NCI-H345 treated with DMSO at 0.1 percent for 48 hours (cell line): Measurements from ENCODE around the gene CCNI.
"Not testable (repeated sequence)": the region's sequence is repeated elsewhere in the genome, so short reads cannot be mapped to it uniquely, and the experiment has no call there.

Experiments used
- DNase-seq: peaks from one replicate; lab custom pipeline; 2025; ENCODE audit not compliant: unreplicated experiment; lab: John Stamatoyannopoulos, UW

CCNI gene

DNA sequence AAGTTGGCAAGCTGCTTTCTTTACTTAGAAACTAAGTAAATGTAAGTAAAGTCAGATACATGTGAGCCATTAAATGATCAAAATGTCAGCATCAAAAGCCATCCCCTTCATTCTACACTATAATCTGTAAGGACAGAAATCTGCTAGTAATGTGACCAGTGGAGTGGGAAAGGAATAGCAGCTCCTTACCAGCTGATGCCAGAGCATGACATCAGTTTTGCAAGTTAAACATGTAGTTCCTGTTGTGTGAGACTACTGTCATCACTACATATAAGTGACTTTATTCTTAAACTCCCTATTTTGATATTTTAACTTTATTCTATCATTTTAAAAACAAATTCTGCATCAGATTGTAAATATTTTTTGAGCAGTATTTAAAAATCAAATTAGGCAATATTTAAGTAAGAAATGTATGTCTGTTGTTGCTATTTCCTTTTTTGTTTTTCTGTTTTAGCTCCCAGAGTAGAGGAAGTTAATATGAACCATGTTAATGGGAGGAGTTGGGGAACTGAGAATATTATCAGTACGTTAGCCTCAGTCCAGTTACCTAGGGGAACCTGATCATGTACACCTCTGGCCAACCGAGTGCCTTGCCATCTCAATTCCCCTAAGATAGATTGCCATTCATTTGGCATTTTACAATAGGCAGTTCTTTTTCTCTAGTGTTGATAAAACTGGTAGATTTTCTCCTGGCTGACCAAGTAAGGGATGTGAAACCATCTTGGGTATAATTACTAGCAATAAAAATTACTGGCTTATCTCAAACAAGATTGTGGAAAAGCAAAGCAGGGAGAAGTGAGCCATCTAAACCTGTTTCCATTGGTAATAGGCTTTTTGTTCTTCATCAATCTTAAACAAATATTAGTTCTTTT lies 34.7 kb downstream of the CCNI start:
- no peak for DNase-seq

GRCh38 chr4:77040270-77040669 lies 35.5 kb downstream of the CCNI start:
- DNase-seq = no peak

- DNase-seq = no peak
These were observed 36.0 kb downstream of the CCNI start for GRCh38 chr4:77039796-77040195.

DNA sequence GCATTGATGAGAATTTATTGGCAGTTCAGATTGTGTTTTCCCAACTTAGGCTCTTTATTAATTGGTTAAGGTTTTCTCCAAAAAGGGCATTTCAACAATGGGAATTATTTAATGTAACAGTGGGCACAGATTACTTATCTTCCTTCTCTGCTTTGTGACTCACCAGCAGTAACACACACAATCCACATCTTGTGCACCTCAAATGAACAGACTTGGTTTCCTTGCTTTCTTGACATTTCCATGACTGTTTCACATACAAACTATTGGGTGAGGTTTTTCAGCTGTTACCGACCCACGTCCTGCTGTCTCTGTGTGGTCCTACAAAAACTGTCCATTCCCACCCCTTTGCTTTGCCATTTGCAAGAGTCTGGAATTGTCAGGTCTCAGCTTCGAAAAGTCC lies 38.1 kb downstream of the CCNI start:
- no peak for DNase-seq

DNA sequence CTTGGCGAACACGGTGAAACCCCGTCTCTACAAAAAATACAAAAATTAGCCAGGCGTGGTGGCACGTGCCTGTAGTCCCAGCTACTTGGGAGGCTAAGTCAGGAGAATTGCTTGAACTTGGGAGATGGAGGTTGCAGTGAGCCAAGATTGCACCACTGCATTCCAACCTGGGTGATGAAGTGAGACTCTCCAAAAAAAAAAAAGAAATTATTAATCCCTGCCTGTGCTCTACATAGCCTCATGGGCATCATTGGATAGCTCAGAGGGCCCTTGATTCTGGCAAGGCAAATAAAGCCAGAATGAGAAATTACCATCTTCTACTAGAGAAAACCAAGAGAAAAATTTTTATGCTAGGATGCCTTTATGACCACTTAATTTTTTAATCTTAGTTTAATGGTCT lies 38.6 kb downstream of the CCNI start:
- not testable (repeated sequence) for DNase-seq

- DNase-seq = no peak
These were observed 39.6 kb downstream of the CCNI start for GRCh38 chr4:77036206-77036605.

GRCh38 chr4:77035153-77035552 lies 40.6 kb downstream of the CCNI start:
- no peak for DNase-seq

DNA sequence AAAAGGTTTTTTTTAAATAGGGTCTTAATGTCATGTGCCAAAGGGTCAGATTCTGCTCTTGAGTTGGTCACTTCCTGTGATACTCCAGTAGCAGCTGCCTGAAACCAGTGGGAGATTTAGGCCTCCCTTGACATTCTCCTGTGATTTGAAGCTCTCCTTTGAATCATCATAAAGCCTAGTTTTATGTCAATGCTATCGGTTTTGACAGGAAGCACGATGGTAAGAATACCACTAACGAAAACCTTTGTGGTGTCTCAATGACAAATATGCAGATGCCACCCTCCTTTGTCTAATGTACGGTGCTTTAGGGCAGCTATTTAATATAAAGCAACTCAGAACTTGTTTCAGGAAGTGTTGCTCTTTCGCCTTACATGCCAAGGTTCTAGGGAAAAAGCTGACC lies 44.2 kb downstream of the CCNI start:
- DNase-seq = no peak

DNA sequence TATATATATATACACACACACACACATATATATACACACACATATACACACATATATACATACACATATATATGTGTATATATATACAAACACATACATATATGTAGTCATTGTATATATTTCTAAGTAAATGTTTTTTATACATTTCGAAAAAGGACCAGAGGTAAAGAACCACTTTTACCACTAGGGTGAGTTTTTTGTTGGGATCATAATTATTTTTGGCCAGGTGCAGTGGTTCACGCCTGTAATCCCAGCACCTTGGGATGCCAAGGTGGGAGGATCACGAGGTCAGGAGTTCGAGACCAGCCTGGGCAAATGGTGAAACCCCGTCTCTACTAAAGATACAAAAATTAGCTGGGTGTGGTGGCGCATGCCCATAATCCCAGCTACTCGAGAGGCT lies 46.0 kb downstream of the CCNI start:
- DNase-seq = not testable (repeated sequence)

- DNase-seq = no peak
These were observed 47.5 kb downstream of the CCNI start for GRCh38 chr4:77028246-77028645.

DNA sequence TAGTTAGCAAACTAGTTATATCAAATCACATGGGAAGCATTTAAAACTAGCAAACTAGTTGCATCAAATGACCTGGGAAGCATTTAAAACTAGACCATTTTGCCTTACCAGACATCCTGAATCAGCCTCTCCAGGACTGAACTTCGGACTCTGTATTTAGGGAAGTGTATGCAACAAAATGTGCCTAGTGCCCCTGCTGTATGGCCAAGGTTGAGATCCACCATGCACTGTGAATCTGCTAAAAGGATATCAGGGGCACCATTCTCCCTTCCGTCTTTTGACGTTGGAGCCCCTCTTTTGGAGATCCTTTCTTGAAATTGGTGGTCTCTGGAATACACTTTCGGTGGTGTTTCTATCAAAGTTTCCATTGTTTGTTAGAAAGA lies 49.5 kb downstream of the CCNI start:
- DNase-seq = no peak

DNA sequence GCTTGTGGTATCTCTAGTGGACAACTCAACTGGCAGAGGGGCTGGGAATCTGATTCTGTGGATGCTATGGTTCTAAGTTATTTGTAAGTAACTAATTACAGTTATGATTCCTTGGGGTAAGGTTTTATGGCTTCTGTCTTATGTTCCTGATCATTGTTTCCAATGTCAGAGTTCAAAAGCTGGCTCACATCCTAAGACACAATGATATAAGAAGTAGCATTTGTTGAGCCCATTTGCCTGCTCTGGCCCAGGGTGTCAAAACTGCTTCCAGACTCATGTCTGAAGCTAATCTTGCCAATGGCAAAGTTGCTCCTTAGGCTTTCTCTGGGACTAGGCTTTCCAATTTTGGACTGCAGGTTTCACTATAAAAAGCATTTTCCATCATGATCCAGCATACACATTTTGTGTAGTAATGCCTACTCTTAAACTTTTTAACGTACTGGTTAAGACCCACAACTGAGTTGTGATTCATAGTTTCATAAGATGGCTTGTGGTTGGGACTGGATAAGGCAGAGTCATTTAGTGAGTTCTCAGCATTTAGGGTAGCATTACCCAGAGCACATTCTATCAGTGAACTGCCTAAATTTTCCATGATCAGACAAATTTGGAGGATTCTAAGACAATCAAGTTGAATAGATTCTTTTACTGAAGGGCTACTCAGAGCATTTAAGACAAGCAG lies 50.0 kb downstream of the CCNI start:
- no peak for DNase-seq

GRCh38 chr4:77023920-77024319 lies 51.9 kb downstream of the CCNI start:
- DNase-seq = no peak

DNA sequence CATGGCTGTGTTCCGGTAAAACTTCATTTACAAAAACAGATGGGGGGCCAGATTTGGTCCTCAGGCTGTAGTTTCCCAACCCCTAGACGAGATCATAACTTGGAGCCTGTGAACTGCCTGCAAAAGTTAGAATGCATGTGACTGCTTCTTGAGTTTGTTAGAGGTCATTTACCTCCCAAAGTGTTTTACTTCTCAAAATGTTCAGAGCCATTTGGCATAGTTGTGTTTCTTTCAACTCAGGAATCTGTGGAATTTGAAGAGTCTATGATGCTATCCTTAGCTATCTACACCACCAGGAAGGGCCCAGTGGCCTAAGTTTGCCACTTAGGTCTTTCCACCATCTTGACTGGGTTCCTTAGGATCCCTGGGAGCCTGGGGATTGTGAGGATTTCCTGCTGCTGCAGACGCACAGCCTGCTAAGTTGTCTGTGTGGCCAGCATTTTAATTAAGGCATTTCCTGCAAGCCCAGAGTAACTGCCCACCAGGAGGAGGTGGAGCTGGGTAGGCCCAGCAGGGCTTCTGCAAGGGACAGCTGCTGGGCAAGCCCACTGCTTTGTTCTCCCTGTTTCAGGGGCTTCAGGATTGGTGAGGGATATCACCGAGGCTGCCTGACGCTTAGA lies 53.1 kb downstream of the CCNI start:
- DNase-seq = no peak

GRCh38 chr4:77021614-77022089 lies 54.1 kb downstream of the CCNI start:
- no peak for DNase-seq

DNA sequence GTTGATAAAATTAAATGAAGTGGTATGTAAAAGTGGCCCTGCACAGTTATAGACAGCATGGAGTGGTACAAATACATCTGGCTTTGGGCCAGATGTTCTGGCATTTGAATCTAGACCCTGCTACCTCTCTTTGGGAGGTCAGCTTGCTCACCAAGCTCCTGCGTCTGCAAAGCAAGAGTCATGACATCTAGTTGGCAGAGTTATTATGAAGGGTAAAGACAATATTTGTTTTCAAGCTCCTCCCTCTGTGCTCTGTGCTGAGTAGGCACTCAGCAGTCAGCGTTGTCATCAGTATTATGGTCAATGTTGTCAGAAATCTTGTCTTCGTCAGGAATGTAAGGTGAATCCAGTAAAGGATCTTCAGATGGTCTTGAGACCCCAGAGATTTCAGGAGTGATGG lies 55.8 kb downstream of the CCNI start:
- DNase-seq = no peak

- DNase-seq = no peak
These were observed 60.4 kb downstream of the CCNI start for GRCh38 chr4:77015390-77015789.

DNA sequence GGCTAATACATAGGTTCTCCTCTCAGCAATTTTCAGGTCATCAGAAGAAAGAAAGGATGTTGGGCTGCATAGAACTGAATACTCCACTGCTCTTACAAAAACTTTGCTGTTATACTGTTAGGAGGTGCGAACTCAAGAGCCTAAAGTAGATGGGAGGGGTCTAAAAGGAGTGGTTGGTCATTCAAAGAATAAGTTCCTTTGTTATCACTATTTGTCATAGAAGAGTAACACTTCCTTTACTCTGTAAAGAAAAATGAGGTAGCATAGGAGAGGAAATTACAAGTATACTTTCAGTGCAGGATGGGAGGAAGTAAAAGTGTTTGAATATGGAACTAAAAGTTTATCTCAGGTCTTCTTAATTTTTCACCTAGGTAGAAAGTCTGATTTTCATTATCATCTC lies 61.5 kb downstream of the CCNI start:
- DNase-seq = no peak

DNA sequence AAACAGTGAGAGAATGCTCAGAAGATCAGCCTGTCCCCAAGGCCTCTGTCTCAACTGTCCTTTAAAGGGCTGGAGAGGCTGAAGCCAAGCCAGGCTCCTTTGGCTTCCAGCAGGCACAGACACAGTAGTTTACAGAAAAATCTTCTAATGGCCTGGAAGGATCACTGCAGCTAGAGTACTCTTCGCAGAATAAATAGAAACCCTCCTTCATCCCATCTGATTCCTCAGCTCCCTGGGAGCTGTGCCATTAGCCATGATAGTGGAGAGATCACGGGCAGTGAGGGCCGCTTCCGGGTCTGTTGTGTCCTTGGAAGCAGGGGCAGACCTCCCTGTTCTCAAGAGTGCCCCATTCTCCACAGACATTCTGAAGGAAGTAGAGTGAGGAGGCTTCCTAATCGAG lies 63.1 kb downstream of the CCNI start:
- no peak for DNase-seq

DNA sequence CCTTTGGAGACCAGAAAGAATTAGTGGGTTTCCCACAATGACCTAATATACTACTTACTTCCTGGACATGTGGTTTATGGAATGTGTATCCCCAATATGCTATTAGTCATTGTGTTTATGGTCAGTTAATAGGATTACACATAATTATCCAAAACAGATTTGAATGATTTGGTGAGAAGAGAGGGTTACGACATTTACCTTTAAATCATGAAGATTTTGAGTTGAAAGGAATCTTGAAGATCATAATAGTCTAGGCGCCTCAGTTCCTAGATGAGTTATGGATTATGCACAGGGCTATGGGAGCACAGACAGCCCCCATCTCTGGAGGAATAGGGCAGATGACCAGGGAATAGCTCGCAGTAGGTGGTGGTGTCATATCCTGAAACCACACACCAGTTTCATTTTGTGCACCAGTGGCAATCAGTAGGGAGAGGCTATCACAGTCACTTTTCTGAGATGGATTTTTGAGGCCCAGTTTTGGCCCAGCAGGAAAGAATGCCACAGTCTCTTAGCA lies 64.9 kb downstream of the CCNI start:
- no peak for DNase-seq

- no peak for DNase-seq
These were observed 66.2 kb downstream of the CCNI start for GRCh38 chr4:77009511-77010115.
